Endodermal cell (in vitro differentiated cells): Measurements from ENCODE around the gene LMAN1L. TPM values are rescaled to one million over a fixed set of nuclear protein-coding genes. Genes with fewer than 3 reads are reported as not detected.

Experiments used
- DNase-seq: peaks from one replicate; pipeline ENCODE4 v3.0.0-alpha.2; 2017
- H3K27ac ChIP-seq: 2 replicates; pipeline ENCODE4 v1.5.1; 2013; ENCODE audit warnings: mild to moderate bottlenecking, low read depth, low read length, moderate library complexity
- H3K27me3 ChIP-seq: 2 replicates; pipeline ENCODE4 v1.6.1; 2013; ENCODE audit warnings: mild to moderate bottlenecking, low read length, moderate library complexity; ENCODE audit not compliant: insufficient read depth, control insufficient read depth, poor library complexity, severe bottlenecking
- H3K36me3 ChIP-seq: 2 replicates; pipeline ENCODE4 v1.7.0; 2013; ENCODE audit warnings: mild to moderate bottlenecking, low read length, moderate library complexity; ENCODE audit not compliant: control insufficient read depth, insufficient read depth
- H3K4me1 ChIP-seq: one replicate; pipeline ENCODE4 v1.7.0; 2013; ENCODE audit warnings: low read length; ENCODE audit not compliant: control insufficient read depth, insufficient read depth
- H3K4me3 ChIP-seq: 2 replicates; pipeline ENCODE4 v1.5.1; 2013; ENCODE audit warnings: mild to moderate bottlenecking, low read length, moderate library complexity
- H3K9ac ChIP-seq: 2 replicates; pipeline ENCODE4 v1.6.1; 2013; ENCODE audit warnings: mild to moderate bottlenecking, low read length, moderate library complexity; ENCODE audit not compliant: poor library complexity, severe bottlenecking; ENCODE audit errors: extremely low read depth
- H3K9me3 ChIP-seq: 2 replicates; pipeline ENCODE4 v1.6.1; 2013; ENCODE audit warnings: mild to moderate bottlenecking, low read length, moderate library complexity; ENCODE audit not compliant: control insufficient read depth
- H3K27ac Mint-ChIP-seq: 2 replicates; pipeline ENCODE4 v1.8.0; 2020; ENCODE audit warnings: mixed read lengths
- H3K27me3 Mint-ChIP-seq: 2 replicates; pipeline ENCODE4 v1.8.0; 2021; ENCODE audit warnings: mild to moderate bottlenecking, mixed read lengths; ENCODE audit not compliant: insufficient read depth
- H3K36me3 Mint-ChIP-seq: 2 replicates; pipeline ENCODE4 v1.8.0; 2020; ENCODE audit warnings: low read depth, mixed read lengths
- H3K4me1 Mint-ChIP-seq: 2 replicates; pipeline ENCODE4 v1.8.0; 2020; ENCODE audit warnings: mixed read lengths
- H3K4me3 Mint-ChIP-seq: 2 replicates; pipeline ENCODE4 v1.8.0; 2020; ENCODE audit warnings: mild to moderate bottlenecking, moderate library complexity, mixed read lengths
- H3K9me3 Mint-ChIP-seq: 2 replicates; pipeline ENCODE4 v1.8.0; 2020; ENCODE audit warnings: mild to moderate bottlenecking, mixed read lengths
- WGBS, 2 experiments: methylation state at CpG; one replicate each; pipeline versions ENCODE4 v1.1.5 to v1.1.7; 2013; ENCODE audit warnings: missing lambda C conversion rate in 2 of 2, mixed read lengths in 1 of 2; ENCODE audit not compliant: insufficient coverage in 1 of 2, insufficient read length in 1 of 2; 5-methylcytosine and 5-hydroxymethylcytosine counted together
- total RNA-seq, 2 donors: library from RNA; stranded (reverse); fragmentation: NEBNext Ultra II Directional in 1 of 2; extraction: Animal tissue kit (Norgen Biotek cat#: 25700) in 1 of 2; gene quantifications; 2 replicates in 1 of 2; 3 replicates in 1 of 2; pipeline ENCODE4 v1.2.1, GENCODE V29; 2021
- TF ChIP-seq, protein P1 (sequence below): fragments of 200-600 bp; sonication (generic); conservative IDR thresholded peaks from 2 replicates; pipeline ENCODE4 v1.5.0; 2021; ENCODE audit warnings: antibody characterized with exemption, mild to moderate bottlenecking

LMAN1L gene
- total RNA-seq, 2 donors from 2014 or later = not detected

DNA sequence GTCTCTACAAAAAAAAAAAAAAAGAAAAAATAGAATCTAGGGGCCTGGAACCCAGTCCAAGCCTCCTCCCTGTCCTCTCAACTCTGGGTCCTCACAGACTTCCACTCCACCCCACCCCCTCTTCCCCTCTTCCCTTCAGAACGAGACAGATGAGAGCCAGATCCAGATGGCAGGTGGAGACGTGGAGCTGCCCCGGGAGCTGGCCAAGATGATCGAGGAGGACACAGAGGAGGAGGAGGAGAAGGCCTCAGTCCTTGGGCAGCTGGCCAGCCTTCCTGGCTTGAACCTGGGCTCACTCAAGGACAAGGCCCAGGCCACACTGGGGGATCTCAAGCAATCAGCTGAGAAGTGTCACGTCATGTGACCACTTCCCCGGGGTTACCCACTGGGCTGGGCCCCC, 17.4 kb downstream of the LMAN1L start:
- Mint-ChIP-seq H3K27ac (no peak overlapping the region), H3K9me3 (no peaks in the 10 kb centered on the region), H3K27me3 (peaks cover 37% of the 10 kb centered on the region), H3K4me3 (no peak overlapping the region), H3K4me1 (no peaks in the 10 kb centered on the region), H3K36me3 (no peaks in the 10 kb centered on the region)
- TF ChIP-seq, protein P1, sequence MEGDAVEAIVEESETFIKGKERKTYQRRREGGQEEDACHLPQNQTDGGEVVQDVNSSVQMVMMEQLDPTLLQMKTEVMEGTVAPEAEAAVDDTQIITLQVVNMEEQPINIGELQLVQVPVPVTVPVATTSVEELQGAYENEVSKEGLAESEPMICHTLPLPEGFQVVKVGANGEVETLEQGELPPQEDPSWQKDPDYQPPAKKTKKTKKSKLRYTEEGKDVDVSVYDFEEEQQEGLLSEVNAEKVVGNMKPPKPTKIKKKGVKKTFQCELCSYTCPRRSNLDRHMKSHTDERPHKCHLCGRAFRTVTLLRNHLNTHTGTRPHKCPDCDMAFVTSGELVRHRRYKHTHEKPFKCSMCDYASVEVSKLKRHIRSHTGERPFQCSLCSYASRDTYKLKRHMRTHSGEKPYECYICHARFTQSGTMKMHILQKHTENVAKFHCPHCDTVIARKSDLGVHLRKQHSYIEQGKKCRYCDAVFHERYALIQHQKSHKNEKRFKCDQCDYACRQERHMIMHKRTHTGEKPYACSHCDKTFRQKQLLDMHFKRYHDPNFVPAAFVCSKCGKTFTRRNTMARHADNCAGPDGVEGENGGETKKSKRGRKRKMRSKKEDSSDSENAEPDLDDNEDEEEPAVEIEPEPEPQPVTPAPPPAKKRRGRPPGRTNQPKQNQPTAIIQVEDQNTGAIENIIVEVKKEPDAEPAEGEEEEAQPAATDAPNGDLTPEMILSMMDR = no peak
- H3K4me1 ChIP-seq = no peaks in the 10 kb centered on the region
- no peak for DNase-seq
- no peaks in the 10 kb centered on the region for H3K9me3 ChIP-seq
- no peak overlapping the region for H3K27ac ChIP-seq
- no peaks in the 10 kb centered on the region for H3K36me3 ChIP-seq
- 82 to 88% methylated on average over 5 to 6 of the region's 6 CpGs for WGBS, 2 experiments
- no peak overlapping the region for H3K4me3 ChIP-seq
- no peak overlapping the region for H3K9ac ChIP-seq
- peaks cover 40% of the 10 kb centered on the region for H3K27me3 ChIP-seq

DNA sequence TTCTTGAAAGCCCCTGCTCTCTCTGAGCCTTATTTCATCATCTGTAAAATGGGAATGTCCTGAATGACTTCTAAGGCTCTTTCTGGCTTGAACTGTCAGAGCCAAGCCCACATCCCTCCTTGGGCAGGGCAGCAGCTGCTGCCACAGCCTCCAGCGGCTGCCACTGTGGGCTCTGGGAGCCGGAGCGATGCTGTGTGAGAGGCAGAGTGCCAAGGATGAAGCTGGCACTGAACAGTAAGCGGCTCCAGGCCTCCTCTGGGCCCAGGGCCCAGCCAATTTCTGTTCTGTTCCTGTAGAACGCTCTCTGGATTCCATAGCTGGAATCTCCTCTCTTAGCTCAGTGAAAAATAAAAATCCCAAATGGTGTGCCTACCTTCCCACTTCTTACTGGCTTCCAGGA, 18.2 kb downstream of the LMAN1L start:
- Mint-ChIP-seq H3K27ac (no peak overlapping the region), H3K4me3 (no peak overlapping the region), H3K4me1 (peaks cover 2% of the 10 kb centered on the region), H3K27me3 (peaks cover 28% of the 10 kb centered on the region), H3K9me3 (no peaks in the 10 kb centered on the region), H3K36me3 (no peaks in the 10 kb centered on the region)
- Histone ChIP-seq H3K4me3 (no peak overlapping the region), H3K27ac (no peak overlapping the region), H3K36me3 (no peaks in the 10 kb centered on the region), H3K9me3 (no peaks in the 10 kb centered on the region), H3K9ac (no peak overlapping the region), H3K4me1 (no peaks in the 10 kb centered on the region), H3K27me3 (peaks cover 32% of the 10 kb centered on the region)
- 86 to 91% methylated on average over 5 of the region's 5 CpGs for WGBS, 2 experiments
- TF ChIP-seq, protein P1 = no peak
- DNase-seq = no peak

- Histone ChIP-seq H3K9me3 (no peaks in the 10 kb centered on the region), H3K9ac (no peak overlapping the region), H3K27me3 (peaks cover 22% of the 10 kb centered on the region), H3K4me1 (no peaks in the 10 kb centered on the region), H3K4me3 (no peak overlapping the region), H3K36me3 (no peaks in the 10 kb centered on the region), H3K27ac (no peak overlapping the region)
- Mint-ChIP-seq H3K9me3 (no peaks in the 10 kb centered on the region), H3K27ac (no peak overlapping the region), H3K36me3 (no peaks in the 10 kb centered on the region), H3K27me3 (peaks cover 20% of the 10 kb centered on the region), H3K4me3 (no peak overlapping the region), H3K4me1 (peaks cover 2% of the 10 kb centered on the region)
- TF ChIP-seq, protein P1 = no peak
- WGBS, 2 experiments = 83 to 86% methylated on average over 1 to 15 of the region's 15 CpGs
- no peak for DNase-seq
These were observed 19.3 kb downstream of the LMAN1L start for GRCh38 chr15:74831813-74832495.
